KMS-11 (cell line): ENCODE results near the gene RFLNA.

Experiments
- H2AFZ ChIP-seq: fragments of 200-600 bp; sonication (generic); 2 replicates; pipeline ENCODE4 v1.6.1; 2016; ENCODE audit warnings: antibody characterized with exemption, mixed run types, low read depth
- H3K27ac ChIP-seq: fragments of 200-600 bp; sonication (generic); 2 replicates; pipeline ENCODE4 v1.6.1; 2016; ENCODE audit warnings: mild to moderate bottlenecking, mixed run types
- H3K27me3 ChIP-seq: fragments of 200-600 bp; sonication (generic); 2 replicates; pipeline ENCODE4 v1.6.1; 2017; ENCODE audit warnings: mild to moderate bottlenecking, low read depth, mixed run types, moderate library complexity; ENCODE audit not compliant: insufficient read depth
- H3K36me3 ChIP-seq: fragments of 200-600 bp; sonication (generic); 2 replicates; pipeline ENCODE4 v1.6.1; 2017; ENCODE audit warnings: mild to moderate bottlenecking, mixed run types; ENCODE audit not compliant: insufficient read depth
- H3K4me1 ChIP-seq: fragments of 200-600 bp; sonication (generic); 2 replicates; pipeline ENCODE4 v1.6.1; 2016; ENCODE audit warnings: mild to moderate bottlenecking, low read depth, mixed run types; ENCODE audit not compliant: poor library complexity, severe bottlenecking
- H3K4me2 ChIP-seq: fragments of 200-600 bp; sonication (generic); 2 replicates; pipeline ENCODE4 v1.7.0; 2016; ENCODE audit warnings: mild to moderate bottlenecking, mixed run types
- H3K4me3 ChIP-seq: fragments of 200-600 bp; sonication (generic); IDR thresholded peaks from 2 replicates; pipeline ENCODE4 v1.6.1; 2017; ENCODE audit warnings: low read depth, low read length, mixed read lengths; ENCODE audit not compliant: insufficient read depth
- H3K79me2 ChIP-seq: fragments of 200-600 bp; sonication (generic); 2 replicates; pipeline ENCODE4 v1.6.1; 2016; ENCODE audit warnings: low read depth, mixed run types; ENCODE audit not compliant: insufficient read depth
- H3K9ac ChIP-seq: fragments of 200-600 bp; sonication (generic); 2 replicates; pipeline ENCODE4 v1.6.1; 2016; ENCODE audit warnings: mild to moderate bottlenecking, mixed run types
- H4K20me1 ChIP-seq: fragments of 200-600 bp; sonication (generic); 2 replicates; pipeline ENCODE4 v1.6.1; 2016; ENCODE audit warnings: mild to moderate bottlenecking, mixed run types; ENCODE audit not compliant: insufficient read depth
- TF ChIP-seq, protein P1 (sequence below): fragments of 200-600 bp; sonication (generic); conservative IDR thresholded peaks from 2 replicates; pipeline ENCODE4 v1.6.1; 2017; ENCODE audit warnings: low read depth, mild to moderate bottlenecking, antibody characterized with exemption, low read length, moderate library complexity, mixed read lengths

The RFLNA gene

DNA sequence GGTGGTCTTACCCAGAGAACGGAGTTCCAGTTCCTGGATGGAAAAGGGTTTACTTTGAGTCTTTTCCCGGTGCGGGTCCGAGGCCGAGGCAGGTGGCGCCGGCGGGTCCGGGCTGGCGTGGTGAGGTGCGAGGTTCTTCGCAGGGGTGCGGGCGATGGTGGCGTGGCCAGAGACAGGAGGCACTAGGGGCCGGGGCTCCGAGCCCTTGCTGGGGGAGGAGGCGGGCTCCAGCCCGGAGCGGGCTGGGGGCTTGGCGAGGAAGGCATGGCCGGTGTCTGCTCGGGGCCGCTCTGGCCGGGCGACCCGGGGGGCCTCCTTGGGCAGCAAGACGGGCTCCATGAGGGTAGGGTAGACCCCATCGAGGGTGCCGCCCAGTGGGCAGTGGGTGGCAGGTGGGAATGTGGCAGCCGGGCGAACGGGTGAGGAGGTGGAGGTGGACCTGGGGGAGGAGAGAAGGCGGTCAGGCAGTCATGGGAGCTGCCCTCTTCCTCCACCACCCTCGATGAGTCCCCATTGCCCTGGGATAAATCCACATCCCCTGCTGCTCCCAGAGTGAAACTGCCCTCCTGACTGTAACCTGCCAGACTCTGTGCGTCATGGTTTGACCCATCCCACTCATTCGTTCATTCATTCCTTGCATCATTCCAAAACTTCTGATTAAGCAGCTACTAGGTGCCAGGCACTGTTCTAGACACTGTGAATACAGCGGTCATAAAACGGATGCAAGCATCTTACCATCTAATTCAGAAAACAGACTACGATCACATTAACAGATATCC lies 42.0 kb downstream of the RFLNA start:
- no peaks in the 10 kb centered on the region for H3K27me3 ChIP-seq
- TF ChIP-seq, protein P1, sequence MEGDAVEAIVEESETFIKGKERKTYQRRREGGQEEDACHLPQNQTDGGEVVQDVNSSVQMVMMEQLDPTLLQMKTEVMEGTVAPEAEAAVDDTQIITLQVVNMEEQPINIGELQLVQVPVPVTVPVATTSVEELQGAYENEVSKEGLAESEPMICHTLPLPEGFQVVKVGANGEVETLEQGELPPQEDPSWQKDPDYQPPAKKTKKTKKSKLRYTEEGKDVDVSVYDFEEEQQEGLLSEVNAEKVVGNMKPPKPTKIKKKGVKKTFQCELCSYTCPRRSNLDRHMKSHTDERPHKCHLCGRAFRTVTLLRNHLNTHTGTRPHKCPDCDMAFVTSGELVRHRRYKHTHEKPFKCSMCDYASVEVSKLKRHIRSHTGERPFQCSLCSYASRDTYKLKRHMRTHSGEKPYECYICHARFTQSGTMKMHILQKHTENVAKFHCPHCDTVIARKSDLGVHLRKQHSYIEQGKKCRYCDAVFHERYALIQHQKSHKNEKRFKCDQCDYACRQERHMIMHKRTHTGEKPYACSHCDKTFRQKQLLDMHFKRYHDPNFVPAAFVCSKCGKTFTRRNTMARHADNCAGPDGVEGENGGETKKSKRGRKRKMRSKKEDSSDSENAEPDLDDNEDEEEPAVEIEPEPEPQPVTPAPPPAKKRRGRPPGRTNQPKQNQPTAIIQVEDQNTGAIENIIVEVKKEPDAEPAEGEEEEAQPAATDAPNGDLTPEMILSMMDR: no peak
- H4K20me1 ChIP-seq: no peaks in the 10 kb centered on the region
- H3K36me3 ChIP-seq: no peaks in the 10 kb centered on the region
- no peak overlapping the region for H3K9ac ChIP-seq
- no peak overlapping the region for H2AFZ ChIP-seq
- H3K4me3 ChIP-seq: no peak overlapping the region
- H3K27ac ChIP-seq: no peak overlapping the region
- H3K4me1 ChIP-seq: no peaks in the 10 kb centered on the region
- no peaks in the 10 kb centered on the region for H3K79me2 ChIP-seq
- H3K4me2 ChIP-seq: no peak overlapping the region

DNA sequence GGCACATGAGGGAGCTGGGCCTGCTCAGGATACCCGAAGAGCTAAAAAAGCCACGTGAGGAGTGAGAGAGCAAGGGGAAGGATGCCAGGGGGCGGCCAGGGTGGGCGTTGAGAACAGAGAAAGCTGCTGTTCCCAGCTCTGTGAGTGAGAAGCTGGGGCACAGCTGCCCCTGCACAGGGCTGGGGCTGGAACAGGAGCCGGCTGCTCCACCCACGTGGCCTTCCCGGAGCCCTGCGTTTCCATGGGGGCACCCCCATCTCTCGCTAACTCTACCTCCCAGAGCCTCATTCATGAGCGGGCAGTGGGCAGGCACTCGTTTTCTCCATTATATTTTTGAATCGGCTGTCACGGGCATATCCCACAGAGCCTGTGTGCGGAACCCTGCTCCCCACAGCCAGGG lies 42.7 kb downstream of the RFLNA start:
- Histone ChIP-seq H3K79me2 (no peaks in the 10 kb centered on the region), H3K27ac (no peak overlapping the region), H3K4me2 (no peak overlapping the region), H3K36me3 (no peaks in the 10 kb centered on the region), H3K4me1 (no peaks in the 10 kb centered on the region), H4K20me1 (no peaks in the 10 kb centered on the region), H3K27me3 (no peaks in the 10 kb centered on the region), H2AFZ (no peak overlapping the region), H3K9ac (no peak overlapping the region), H3K4me3 (no peak overlapping the region)
- TF ChIP-seq, protein P1: no peak

DNA sequence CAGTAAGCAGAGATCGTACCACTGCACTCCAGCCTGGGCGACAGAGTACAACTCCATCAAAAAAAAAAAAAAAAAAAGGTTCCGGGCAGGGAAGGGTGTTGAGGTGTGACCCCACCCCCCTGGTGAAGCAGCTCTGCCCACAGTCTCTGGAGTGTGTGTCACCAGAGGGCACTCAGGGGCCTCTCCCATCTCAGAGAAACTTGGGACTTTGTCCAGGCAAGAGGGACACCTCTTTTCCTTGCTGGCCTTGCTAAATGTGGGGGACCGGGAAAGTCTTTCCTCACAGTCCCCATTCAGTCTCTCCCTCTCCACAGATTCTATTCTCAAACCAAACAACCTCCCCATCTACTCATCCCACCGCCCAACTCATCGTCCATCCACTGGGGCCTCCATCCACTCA lies 43.6 kb downstream of the RFLNA start:
- no peak overlapping the region for H3K9ac ChIP-seq
- no peak overlapping the region for H2AFZ ChIP-seq
- H3K36me3 ChIP-seq: no peaks in the 10 kb centered on the region
- H3K79me2 ChIP-seq: no peaks in the 10 kb centered on the region
- no peak overlapping the region for H3K4me2 ChIP-seq
- no peaks in the 10 kb centered on the region for H3K4me1 ChIP-seq
- TF ChIP-seq, protein P1: no peak
- no peak overlapping the region for H3K27ac ChIP-seq
- H3K27me3 ChIP-seq: no peaks in the 10 kb centered on the region
- no peak overlapping the region for H3K4me3 ChIP-seq
- H4K20me1 ChIP-seq: no peaks in the 10 kb centered on the region

DNA sequence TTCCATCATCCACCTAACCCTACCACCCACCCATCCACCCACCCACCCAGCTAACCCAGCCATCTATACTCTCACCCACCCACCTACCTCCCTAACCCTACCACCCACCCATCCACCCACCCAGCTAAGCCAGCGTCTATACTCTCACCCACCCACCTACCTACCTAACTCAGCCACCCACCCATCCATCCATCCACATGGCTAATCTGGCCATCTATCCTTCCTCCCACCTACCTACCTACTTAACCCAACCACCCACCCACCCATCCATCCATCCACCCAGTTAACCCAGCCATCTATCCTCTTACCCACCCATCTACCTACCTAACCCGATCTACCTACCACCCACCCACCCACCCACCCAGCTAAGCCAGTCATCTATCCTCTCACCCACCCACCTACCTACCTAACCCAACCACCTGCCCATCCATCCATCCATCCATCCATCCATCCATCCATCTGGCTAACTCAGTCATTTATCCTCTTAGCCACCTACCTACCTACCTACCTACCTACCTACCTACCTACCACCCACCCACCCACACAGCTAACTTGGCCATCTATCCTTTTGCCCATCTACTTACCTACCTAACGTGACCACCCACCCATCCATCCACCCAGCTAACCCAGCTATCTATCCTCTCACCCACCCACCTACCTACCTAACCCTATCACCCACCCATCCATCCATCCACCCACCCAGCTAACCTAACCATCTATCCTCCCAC lies 44.1 kb downstream of the RFLNA start:
- no peak overlapping the region for H3K27ac ChIP-seq
- no peak overlapping the region for H3K4me3 ChIP-seq
- TF ChIP-seq, protein P1: no peak
- no peaks in the 10 kb centered on the region for H3K79me2 ChIP-seq
- H3K36me3 ChIP-seq: no peaks in the 10 kb centered on the region
- no peaks in the 10 kb centered on the region for H3K27me3 ChIP-seq
- no peaks in the 10 kb centered on the region for H4K20me1 ChIP-seq
- H3K4me1 ChIP-seq: no peaks in the 10 kb centered on the region
- no peak overlapping the region for H3K4me2 ChIP-seq
- H3K9ac ChIP-seq: no peak overlapping the region
- no peak overlapping the region for H2AFZ ChIP-seq
